ENCODE measurements around the gene NDST3.

The NDST3 gene

GRCh38 chr4:118076958-118077766 lies 42.9 kb downstream of the NDST3 start:
- H3K4me3 ChIP-seq (ENCODE audit: low read length), result no peak overlapping the region
- TF ChIP-seq CTCF (conservative IDR thresholded peaks at IDR 0.05; ENCODE audit: low read depth, low read length), result peak; percentile 58
- DNase-seq (ENCODE audit: low read depth), result no peak

GRCh38 chr4:118077767-118078105 lies 43.5 kb downstream of the NDST3 start:
- TF ChIP-seq CTCF (conservative IDR thresholded peaks at IDR 0.05; ENCODE audit: low read depth, low read length), result no peak
- no peak for DNase-seq (ENCODE audit: low read depth)
- H3K4me3 ChIP-seq (ENCODE audit: low read length), result no peak overlapping the region

GRCh38 chr4:118081434-118081833 lies 47.1 kb downstream of the NDST3 start:
- TF ChIP-seq CTCF (conservative IDR thresholded peaks at IDR 0.05; ENCODE audit: low read depth, low read length), result no peak
- H3K4me3 ChIP-seq (ENCODE audit: low read length), result no peak overlapping the region
- DNase-seq (ENCODE audit: low read depth), result no peak

- no peak overlapping the region for H3K4me3 ChIP-seq (ENCODE audit: low read length)
- no peak for DNase-seq (ENCODE audit: low read depth)
- no peak for TF ChIP-seq CTCF (conservative IDR thresholded peaks at IDR 0.05; ENCODE audit: low read depth, low read length)
Measured at GRCh38 chr4:118082182-118082581, 47.9 kb downstream of the NDST3 start.

GRCh38 chr4:118085700-118086099 lies 51.4 kb downstream of the NDST3 start:
- H3K4me3 ChIP-seq (ENCODE audit: low read length), result no peak overlapping the region
- no peak for TF ChIP-seq CTCF (conservative IDR thresholded peaks at IDR 0.05; ENCODE audit: low read depth, low read length)
- no peak for DNase-seq (ENCODE audit: low read depth)

- DNase-seq (ENCODE audit: low read depth), result peak; percentile 68
- H3K4me3 ChIP-seq (ENCODE audit: low read length), result no peak overlapping the region
- TF ChIP-seq CTCF (conservative IDR thresholded peaks at IDR 0.05; ENCODE audit: low read depth, low read length), result no peak
Measured at GRCh38 chr4:118086344-118086743, 52.1 kb downstream of the NDST3 start.

- H3K4me3 ChIP-seq (ENCODE audit: low read length), result no peak overlapping the region
- no peak for TF ChIP-seq CTCF (conservative IDR thresholded peaks at IDR 0.05; ENCODE audit: low read depth, low read length)
- DNase-seq (ENCODE audit: low read depth), result no peak
Measured at GRCh38 chr4:118087366-118087765, 53.1 kb downstream of the NDST3 start.

Measured in retinal pigment epithelial cell (primary cell).